ENCODE data around the gene RC3H2. TPM values are rescaled to one million over a fixed set of nuclear protein-coding genes. Genes with fewer than 3 reads are reported as not detected.

The RC3H2 gene
- total RNA-seq, 4 donors from 2014 or later: 45.0 to 57.3 (median 52.6) TPM

- no peak for TF ChIP-seq CTCF (IDR thresholded peaks at IDR 0.05; ENCODE audit: low read depth)
Observed at GRCh38 chr9:122918310-122918709, 13.2 kb upstream of the RC3H2 start.

GRCh38 chr9:122912964-122913673 is 8.0 kb upstream of the RC3H2 start, which contains the start of gene ZBTB6:
TSS of gene ZBTB6 (minus strand) at chr9:122913323. CDS start at chr9:122912072, 1,251 bp downstream.
- TF ChIP-seq CTCF (IDR thresholded peaks at IDR 0.05; ENCODE audit: low read depth): no peak

- TF ChIP-seq CTCF (IDR thresholded peaks at IDR 0.05; ENCODE audit: low read depth): no peak
Observed at GRCh38 chr9:122912671-122912963, 7.5 kb upstream of the RC3H2 start.

- TF ChIP-seq CTCF (IDR thresholded peaks at IDR 0.05; ENCODE audit: low read depth): no peak
Observed at GRCh38 chr9:122904466-122904822, 715 bp downstream of the RC3H2 start.

GRCh38 chr9:122900791-122901190 is 4.4 kb downstream of the RC3H2 start:
- TF ChIP-seq CTCF (IDR thresholded peaks at IDR 0.05; ENCODE audit: low read depth): no peak

GRCh38 chr9:122897969-122898368 is 7.2 kb downstream of the RC3H2 start:
- no peak for TF ChIP-seq CTCF (IDR thresholded peaks at IDR 0.05; ENCODE audit: low read depth)

GRCh38 chr9:122888480-122888879 is 16.7 kb downstream of the RC3H2 start:
- TF ChIP-seq CTCF (IDR thresholded peaks at IDR 0.05; ENCODE audit: low read depth): no peak

Measured in subcutaneous adipose tissue (tissue), 4 donors.